ENCODE measurements around the gene ELN.
"Not testable (repeated sequence)": the region's sequence is repeated elsewhere in the genome, so short reads cannot be mapped to it uniquely, and the experiment has no call there.

The ELN gene

GRCh38 chr7:74001150-74001494, 26.9 kb upstream of the ELN start:
- no peak for DNase-seq

GRCh38 chr7:74002474-74003017, 25.4 kb upstream of the ELN start:
- peak; percentile 12 for DNase-seq

- no peak for DNase-seq
These were observed 24.4 kb upstream of the ELN start for GRCh38 chr7:74003621-74004020.

- DNase-seq, result no peak
These were observed 21.9 kb upstream of the ELN start for GRCh38 chr7:74006032-74006431.

GRCh38 chr7:74006451-74007241, 21.3 kb upstream of the ELN start:
- no peak for DNase-seq

- no peak for DNase-seq
These were observed 20.8 kb upstream of the ELN start for GRCh38 chr7:74007242-74007567.

GRCh38 chr7:74008687-74009086, 19.3 kb upstream of the ELN start:
- DNase-seq, result no peak

- no peak for DNase-seq
These were observed 18.3 kb upstream of the ELN start for GRCh38 chr7:74009719-74010118.

- no peak for DNase-seq
These were observed 17.6 kb upstream of the ELN start for GRCh38 chr7:74010407-74010806.

GRCh38 chr7:74011421-74011820, 16.6 kb upstream of the ELN start:
- not testable (repeated sequence) for DNase-seq

- DNase-seq, result no peak
These were observed 15.1 kb upstream of the ELN start for GRCh38 chr7:74012842-74013249.

- no peak for DNase-seq
These were observed 14.3 kb upstream of the ELN start for GRCh38 chr7:74013539-74014272.

GRCh38 chr7:74014931-74015330, 13.0 kb upstream of the ELN start:
- no peak for DNase-seq

GRCh38 chr7:74015670-74016069, 12.3 kb upstream of the ELN start:
- no peak for DNase-seq

GRCh38 chr7:74017125-74017524, 10.8 kb upstream of the ELN start:
- DNase-seq, result no peak

- no peak for DNase-seq
These were observed 9.6 kb upstream of the ELN start for GRCh38 chr7:74018246-74018895.

GRCh38 chr7:74019149-74019548, 8.8 kb upstream of the ELN start:
- no peak for DNase-seq

- no peak for DNase-seq
These were observed 7.6 kb upstream of the ELN start for GRCh38 chr7:74020390-74020789.

GRCh38 chr7:74021546-74022320, 6.2 kb upstream of the ELN start:
- no peak for DNase-seq

- DNase-seq, result no peak
These were observed 5.5 kb upstream of the ELN start for GRCh38 chr7:74022507-74022906.

GRCh38 chr7:74023092-74023536, 4.9 kb upstream of the ELN start:
- DNase-seq, result no peak

GRCh38 chr7:74023786-74024185, 4.2 kb upstream of the ELN start:
- no peak for DNase-seq

- DNase-seq, result no peak
These were observed 2.8 kb upstream of the ELN start for GRCh38 chr7:74025146-74025545.
